T-helper 22 cell (primary cell): ENCODE results near the gene PPP1R10.

ENCODE experiments used
- DNase-seq: peaks from one replicate; pipeline ENCODE4 v3.0.0-alpha.2; 2020; ENCODE audit warnings: low read depth

The PPP1R10 gene

DNA sequence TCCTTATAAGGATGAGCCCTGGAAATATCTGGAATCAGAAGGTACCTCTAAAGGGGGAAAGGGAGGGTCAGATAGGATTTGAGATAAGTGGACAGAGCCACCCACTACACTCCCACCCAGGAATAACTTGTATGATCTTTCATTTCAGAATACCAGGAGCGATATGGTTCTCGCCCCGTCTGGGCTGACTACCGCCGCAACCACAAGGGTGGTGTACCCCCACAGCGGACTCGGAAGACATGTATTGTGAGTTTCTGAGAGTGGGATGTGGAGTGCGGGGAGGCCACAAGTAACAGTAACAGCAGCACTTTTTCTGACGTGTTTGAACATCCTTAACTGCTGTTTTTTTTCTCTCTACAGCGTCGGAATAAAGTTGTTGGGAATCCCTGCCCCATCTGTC is 2.5 kb upstream of the PPP1R10 start:
- no peak for DNase-seq

DNA sequence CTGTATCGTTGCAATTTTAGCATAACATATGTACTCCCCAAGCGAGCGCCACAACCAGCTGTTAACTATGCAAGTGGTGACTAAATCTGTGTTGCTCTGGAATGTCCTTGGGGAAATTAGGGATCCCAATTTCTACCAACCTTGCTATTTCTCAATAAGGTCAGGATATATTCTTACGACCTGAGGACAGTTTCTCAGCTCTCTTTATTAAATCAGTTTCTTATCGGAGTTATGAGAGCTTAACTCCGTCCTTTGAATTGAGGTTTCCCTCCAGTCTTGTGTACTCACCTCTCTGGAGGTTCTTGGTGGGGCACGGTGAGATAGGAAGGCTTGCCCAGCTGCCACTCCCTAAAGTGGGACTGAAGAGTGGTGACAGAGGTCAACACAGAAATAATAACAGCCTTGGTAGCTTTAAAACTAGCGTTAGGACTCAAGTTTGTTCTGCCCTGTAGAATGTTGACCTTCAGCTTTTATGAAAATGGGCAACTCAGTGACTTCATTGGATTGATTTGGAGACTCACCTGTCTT is 1.3 kb upstream of the PPP1R10 start:
- no peak for DNase-seq

DNA sequence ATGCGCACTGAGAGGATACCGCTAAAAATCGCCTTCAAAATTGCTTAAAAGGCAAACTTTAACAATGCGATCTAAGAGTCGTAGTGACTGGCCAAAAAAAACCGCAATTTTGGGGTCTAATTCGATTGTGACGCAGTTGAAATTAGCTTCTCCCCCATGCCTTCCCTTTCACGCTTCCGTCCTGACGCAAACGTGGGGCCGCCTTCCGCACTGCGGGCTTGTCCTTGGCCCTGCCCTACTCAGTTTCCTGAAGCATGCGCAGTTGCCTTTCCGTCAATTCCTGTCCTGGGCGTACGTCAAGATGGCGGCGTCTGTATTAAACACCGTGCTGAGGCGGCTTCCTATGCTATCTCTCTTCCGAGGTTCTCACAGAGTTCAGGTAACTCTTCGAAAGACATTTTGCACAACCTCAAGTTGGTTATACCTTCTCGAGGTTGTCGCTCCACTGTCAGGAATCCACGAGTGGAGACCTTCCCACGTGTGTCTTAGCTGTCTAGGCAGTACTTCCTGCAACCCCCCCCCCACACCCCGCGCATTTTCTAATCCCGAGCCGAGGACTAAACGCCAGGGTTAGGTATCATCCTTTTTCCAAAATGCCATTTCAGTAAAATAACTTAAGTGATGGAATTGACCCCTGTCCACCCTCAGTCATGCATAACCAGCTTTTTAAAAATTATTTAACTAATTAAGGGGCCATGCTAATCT is 674 bp upstream of the PPP1R10 start, which contains the start of gene MRPS18B:
TSS of gene MRPS18B (plus strand) at position 276 of the 705 bp plus-strand sequence. CDS start at position 302, 26 bp downstream.
- peak; percentile 99 for DNase-seq

DNA sequence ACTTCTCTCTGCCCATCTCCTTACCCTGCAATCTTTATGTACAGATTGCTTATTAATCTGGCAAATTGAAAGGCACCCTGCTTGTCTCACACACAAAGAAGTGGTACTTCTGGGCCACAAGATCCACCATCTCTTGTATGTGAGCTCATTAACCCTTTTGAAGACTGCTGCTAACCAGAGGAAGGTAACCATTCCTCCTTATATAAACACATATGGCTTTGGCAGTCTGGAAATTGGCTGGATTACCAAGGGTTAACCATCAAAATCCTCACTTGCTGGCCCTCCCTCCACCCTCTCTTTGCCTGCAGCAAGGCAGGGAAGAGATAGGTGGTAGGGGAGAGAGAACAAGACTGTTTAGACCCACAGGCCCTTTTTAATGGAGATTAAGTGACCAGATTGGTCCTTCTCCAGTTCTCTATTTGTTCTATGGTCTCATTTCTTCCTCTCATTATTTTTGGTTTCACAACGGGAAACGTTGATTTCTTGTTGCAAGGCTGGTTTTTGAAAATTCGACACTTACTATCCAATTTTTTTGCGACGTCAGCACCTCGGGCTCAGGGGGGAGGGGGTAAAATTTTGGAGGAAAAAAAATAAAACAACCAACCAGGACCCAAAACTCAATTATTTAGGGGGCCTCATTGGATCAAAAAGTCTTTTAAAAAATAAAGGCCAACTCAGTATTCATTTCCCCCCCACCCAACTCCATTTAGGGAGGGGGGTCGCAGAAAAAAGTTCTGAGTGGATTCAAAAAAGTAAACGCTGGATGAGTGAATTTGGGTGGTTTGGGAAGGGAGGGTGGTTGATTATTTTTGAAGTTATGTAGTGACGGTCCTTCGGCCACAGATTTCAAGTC is 859 bp downstream of the PPP1R10 start:
- no peak for DNase-seq

DNA sequence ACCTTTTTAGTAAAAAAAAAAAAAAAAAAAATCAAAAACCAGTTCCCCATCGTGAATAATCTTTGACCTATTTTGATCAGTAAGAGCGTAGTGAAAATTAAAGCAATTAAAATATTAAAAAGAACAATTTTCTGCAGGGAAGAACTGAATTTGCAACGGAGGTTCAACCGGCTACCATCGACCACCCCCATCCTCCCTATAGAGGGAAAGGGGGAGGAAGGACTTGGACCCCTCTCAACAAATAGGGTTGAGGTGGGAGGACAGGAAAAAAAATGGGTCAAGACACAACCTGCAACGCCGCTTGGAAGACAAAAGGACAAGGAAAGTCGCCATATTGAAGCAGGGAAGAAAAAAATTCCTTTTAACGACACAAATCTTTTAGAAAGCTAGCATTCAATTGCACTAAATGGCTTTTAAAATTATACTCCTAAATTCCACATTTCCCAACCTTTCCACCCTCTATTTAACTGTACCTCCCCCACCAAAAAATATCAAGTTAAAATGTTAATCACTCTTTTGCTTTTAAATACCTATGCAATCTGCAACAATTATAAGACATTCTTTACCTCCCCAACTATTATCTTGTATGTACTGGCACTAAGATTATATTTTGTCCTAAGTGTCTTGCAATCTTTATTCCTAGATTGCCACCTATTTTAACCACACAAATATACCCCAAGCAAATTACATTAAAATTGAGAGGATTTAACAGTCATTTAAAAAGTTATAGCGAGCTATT is 1.7 kb downstream of the PPP1R10 start:
- DNase-seq = no peak

DNA sequence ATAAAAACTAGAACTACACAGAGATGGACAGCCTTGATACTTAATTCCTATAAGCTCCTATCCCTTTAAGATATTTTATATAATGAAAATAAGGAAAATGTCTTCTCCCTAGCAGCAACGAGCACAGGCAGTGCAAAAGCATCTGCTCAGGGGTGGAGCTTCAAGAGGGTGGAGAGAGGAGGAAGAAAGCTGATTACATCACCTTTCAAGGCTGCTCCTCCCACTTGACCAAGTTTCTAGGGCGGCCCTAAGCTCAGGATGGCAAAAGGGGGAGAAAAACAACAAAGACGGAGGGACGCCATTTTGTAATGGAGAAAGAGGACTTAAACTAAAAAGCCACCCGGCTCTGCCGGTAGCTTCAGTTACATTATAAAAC is 2.2 kb downstream of the PPP1R10 start:
- DNase-seq = peak; percentile 82

DNA sequence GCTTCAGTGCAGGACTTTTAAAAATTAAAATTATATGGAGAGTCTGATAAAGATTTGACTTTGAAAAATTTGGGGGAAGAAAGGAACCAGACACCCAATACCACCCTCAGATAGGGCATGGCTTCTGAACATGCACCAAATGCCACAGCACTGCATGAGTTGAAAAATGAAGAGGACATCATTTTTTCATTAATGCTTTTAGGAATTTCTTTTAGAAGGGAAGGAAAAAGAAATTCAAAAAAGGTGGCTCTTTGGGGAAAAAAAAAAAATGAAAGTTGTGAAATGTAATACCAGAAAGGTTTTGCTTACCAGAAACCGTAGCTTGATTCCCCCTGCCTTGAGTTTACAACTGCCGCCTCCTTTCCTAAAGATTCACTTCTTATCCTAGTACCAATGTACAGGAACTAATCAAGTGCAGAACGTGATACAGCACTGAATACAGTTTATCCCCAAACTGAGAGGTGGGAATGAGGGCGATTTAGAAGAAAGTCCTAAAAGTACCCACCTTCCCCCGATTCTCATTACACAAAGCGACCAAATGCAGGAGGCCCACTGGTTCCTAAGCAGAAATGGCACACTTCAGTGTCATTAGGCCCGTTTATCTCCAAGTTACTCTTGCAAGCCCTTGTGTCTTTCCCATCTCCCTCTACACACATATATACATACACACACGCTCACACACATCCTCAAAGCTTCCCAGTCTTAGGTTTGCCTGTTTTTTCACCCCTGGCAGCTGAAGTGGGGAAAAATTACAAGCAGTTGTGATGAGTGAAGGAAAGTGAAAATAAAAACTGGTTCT is 2.8 kb downstream of the PPP1R10 start:
- DNase-seq = no peak

DNA sequence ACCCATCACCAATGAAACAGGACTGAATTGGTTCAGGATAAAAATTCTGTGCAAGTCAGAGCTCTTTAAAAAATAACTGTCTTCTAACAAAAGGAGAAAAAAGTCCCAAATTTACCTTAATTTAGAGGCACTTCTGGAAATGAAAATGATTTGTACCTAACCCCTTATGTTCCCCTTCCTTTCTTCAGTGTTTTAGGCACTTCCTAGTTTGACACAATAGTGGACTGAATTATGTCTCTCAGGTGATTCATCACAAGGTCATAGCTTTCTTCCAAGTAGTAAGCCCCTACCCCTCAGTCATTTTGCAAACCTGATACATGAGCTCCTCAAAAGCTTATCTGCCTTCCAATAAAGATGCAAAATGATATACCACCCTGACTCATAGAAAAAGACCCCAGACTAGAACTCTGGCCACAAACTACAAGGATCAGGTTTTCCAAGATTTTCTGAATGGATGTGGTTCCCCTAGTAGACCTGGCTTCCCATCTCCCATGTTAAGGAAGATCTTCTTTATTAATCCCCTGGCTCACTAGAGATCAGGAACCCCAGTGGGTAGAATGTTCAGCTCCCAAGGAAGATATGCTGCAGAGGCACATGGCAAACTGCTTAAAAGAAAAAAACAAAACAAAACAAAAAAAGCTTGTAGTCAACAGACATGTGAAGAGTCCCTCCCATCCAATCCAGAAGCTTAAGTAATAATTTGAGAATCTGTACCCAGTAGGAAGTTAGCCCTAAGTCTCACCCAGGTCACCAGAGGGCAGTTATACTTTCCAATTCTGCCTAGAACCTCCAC is 3.6 kb downstream of the PPP1R10 start:
- DNase-seq = no peak

DNA sequence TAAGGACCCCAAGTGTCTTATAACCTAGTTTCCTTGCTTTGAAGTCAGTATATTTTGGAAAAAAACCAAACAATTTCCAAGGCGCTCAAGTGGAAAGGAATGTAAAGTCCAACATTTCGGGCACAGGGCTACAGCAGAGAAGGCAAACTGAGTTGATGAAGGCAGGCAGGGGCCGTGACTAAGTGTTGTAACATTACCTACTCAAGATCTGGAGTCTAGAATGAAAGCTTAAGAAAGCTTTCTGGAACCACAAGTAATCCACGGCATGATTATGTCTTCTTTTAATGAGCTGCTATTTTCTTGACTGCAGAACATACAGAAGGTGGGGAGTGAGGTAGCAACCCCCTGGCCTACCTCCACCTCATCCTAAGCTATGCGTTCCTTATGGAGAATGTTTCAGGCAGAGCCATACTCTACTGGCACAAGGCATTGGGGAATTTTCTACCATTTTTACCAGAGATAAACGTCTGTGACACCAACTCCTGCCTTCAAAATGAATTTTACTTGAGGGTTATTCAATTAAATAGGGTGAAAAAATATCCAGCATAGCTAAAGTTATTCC is 4.3 kb downstream of the PPP1R10 start:
- DNase-seq = no peak

DNA sequence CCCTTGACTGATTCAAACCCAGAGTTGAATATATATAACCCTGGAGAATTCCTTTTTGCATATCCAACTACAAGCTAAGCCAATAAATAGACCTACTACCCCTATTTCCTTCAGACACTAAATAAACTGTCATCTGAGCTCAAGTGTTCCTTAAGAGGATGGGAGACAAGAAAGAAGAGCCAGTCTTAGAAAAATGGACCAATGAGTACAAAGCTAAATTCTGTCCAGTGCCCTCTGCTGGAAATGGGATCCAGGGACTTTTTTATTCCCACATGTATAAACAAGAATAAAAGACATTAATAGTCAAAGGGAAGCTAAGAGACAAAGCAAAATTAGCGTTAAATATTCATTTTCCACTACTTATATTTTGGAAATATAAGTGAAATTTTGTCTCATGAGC is 4.8 kb downstream of the PPP1R10 start:
- no peak for DNase-seq

DNA sequence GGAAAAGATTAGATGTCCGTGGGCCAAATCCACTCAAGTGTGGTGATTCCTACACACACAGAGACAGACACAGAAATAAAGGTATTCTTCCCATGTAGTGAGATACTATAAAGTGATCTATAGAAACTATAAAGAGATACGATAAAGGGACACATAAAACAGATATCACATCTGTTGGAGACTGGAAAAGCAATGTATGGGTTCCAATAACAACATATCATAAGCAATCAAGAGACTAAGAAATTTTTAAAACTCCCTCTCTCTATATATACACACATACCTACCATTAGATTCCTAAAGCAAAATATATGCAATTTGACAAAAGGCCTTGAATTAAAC is 5.2 kb downstream of the PPP1R10 start:
- DNase-seq = no peak

DNA sequence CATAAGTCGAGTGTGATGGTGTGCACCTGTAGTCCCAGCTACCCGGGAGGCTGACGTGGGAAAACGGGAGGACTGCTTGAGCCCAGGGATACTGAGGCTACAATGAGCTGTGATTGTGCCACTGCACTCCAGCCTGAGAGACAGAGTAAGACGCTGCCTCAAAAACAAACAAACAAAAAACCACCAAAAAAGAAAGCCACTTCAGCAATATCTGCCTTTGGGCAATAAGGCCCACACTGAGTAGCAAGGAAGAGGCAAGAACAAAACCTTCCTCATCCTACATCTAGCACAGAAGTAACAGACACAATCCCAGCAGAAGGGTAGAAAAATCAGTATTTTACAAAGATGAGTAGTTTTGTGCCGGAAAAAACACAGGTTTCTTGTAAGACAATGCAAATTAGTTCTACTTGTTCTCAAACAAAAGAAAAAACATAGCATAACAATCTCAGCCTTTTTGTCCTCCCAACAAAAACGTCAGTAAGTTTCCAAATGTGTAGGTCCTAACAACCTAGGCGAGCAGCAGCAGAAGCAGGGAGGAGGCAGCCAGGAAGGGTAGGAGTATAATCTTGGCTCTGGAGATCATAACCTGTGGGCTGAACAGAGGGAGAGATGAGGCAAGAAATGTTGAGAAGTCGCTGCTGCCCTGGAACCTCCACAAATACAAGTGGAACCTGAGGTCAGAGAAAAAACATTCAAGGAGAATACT is 5.7 kb downstream of the PPP1R10 start:
- DNase-seq = no peak

DNA sequence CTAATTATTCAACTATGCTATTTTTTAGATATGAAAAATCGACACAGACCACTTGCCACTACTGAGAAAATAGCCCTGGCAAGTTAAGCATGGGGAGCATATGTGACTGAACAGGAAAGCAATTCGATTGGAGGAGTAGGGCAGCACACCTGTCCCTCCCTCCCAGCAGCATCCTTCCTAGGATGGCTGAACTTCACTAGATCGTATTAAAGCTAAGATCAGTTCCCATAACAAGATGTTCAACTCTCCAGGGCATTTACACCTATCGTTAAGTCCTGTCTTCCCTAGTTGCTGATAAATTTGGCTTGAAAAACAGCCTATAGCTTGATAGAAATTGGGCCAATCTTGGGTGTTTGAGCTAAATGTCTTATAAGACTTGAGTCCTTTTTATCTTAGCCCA is 7.0 kb downstream of the PPP1R10 start:
- DNase-seq = no peak

DNA sequence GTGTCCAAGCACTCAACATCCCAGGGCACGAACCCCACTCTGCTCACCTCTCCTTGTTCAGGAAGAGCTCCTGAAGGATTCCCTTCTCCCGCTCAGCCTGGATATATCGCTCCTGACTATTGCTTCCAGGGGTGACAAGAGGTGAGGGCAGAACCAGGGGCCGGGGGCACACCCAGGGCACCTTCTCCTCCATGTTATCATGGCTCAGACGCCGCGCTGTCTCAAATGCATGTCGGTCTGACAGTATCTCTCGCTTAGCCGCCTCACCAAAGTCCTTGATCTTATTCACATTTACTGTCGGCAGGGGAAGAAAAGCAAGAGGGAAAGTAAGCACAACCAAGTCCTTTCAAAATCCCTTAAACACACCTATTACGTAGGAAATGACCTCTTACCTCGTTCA is 13.1 kb downstream of the PPP1R10 start:
- DNase-seq = no peak

DNA sequence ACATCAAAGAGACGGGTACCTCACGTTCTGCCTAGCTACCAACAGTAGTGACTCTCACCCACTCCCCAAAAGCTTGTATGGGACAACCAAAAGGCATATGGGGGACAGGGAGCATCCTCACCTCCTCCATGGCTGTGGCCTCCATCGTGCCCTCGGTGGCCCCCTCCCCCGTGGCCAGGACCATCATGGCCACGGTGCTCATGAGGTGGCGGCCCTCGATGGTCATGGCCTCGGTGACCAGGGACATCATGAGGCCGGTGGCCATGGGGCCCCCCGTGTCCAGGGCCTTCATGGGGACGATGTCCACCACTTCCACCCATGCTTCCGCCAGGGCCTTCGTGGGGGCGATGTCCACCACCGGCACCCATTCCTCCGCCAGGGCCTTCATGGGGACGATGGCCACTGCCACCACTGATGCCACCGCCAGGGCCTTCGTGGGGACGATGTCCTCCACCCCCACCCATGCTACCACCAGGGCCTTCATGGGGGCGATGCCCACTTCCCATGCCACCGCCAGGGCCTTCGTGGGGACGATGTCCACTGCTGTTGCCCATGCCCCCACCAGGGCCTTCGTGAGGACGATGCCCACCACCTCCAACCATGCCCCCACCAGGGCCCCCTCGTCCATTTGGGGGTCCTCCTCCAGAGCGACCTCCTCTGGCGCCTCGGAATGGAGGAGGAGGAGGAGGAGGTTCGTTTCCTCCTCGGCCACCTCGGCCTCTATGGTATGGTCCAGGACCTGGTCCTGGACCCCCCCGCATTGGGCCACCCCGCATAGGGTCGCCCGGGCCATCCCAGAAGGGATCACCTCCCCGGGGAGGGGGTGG is 15.0 kb downstream of the PPP1R10 start:
- no peak for DNase-seq

DNA sequence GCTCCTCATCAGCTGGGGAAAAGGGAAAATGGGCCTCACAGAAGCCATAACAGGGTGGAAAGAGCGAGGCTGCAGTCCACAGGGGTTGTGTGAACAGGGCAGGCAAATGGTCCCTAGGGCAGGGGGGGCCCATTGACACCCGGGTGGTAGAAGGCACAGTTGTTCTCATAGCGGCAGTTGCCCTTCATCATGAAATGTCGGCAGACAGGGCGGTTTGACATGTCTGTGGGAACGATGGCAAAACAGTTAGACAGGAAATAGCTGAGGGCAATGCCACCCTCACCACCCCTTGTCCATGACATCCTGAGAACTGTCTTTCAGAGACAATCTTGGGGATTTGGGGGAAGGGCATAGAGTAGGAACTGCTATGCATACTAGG is 15.6 kb downstream of the PPP1R10 start:
- DNase-seq = no peak

DNA sequence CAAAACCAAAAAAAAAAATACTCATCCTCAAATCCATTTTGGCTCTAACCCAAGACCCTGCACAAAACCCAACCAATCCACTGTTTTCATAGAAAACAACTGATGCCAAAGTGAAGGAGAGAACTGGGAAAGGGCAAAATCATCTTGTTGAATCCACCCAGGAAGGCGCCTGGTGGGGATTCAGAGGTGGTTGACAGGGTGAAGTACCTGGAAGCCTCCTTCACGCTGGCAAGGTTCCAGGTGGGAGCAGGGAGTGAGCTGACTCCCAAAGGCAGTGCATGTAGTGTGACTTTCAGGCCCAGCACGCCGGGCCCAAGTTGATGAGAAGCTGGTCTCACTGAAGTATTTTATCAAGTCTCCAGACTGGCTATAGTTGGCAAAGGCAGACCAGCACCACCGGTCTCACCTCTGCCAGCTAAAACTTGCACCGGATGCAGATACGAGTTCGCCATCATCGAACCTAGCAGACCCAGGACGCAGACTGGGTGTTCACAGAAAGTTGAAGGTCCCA is 16.5 kb downstream of the PPP1R10 start:
- DNase-seq = no peak

DNA sequence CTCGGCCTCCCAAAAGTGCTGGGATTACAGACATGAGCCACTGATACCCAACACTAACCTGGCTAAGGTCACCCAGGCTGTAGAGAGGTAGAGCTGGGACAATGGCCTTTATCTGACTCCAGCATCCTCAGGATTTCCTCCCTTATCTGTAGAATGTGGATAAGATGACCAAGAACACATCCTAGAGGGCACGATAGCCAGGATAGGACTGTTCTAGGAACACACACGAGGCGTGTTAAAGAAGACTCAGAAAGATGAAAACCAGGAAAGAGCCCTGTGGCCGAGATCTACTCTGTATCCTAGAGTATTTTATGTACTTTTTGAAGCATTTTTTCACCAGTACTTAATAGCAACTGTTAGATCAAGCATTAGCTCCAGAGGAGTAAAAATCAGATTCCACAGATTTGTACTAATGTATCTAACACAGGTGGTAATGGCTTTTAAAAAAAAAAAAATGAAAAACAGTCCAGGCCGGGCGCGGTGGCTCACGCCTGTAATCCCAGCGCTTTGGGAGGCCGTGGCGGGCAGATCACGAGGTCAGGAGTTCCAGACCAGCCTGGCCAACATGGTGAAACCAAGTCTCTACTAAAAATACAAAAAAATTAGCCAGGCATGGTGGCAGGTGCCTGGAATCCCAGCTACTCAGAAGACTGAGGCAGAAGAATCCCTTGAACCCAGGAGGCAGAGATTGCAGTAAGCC is 17.3 kb downstream of the PPP1R10 start:
- no peak for DNase-seq
